Measurements from ENCODE around the gene TP53I13. TPM values are rescaled to one million over a fixed set of nuclear protein-coding genes. Genes with fewer than 3 reads are reported as not detected.

The TP53I13 gene
- total and polyA plus RNA-seq, 2 of the 13 experiments (the other 11 are each of a cell fraction or from before 2014, with no cell fraction given), result 16.9 to 25.7 TPM

GRCh38 chr17:29589524-29590410 is 21.3 kb downstream of the TP53I13 start, which contains the start of gene GIT1 (continued):
- peak; percentile 99 for TF ChIP-seq ZFP91 (CRISPR knock-in tag; IDR thresholded peaks at IDR 0.05; ENCODE audit: borderline replicate concordance)
- TF ChIP-seq SMYD3 (CRISPR knock-in tag; IDR thresholded peaks at IDR 0.05), result no peak
- no peak for TF ChIP-seq CAMTA2 (CRISPR knock-in tag; IDR thresholded peaks at IDR 0.05; ENCODE audit: borderline replicate concordance)
- peak; percentile 30 for TF ChIP-seq GABPA (IDR thresholded peaks at IDR 0.05; ENCODE audit: low read depth, low read length)
- no peak for TF ChIP-seq GABPA (CRISPR knock-in tag; IDR thresholded peaks at IDR 0.05; ENCODE audit: low read depth)
- TF ChIP-seq ZNF740 (CRISPR knock-in tag; IDR thresholded peaks at IDR 0.05), result no peak
- no peak for TF ChIP-seq BATF2 (CRISPR knock-in tag; IDR thresholded peaks at IDR 0.05)
- no peak for TF ChIP-seq HOXD1 (CRISPR knock-in tag; IDR thresholded peaks at IDR 0.05)
- TF ChIP-seq RARA (CRISPR knock-in tag; IDR thresholded peaks at IDR 0.05), result no peak
- TF ChIP-seq ZNF609 (CRISPR knock-in tag; IDR thresholded peaks at IDR 0.05; ENCODE audit: borderline replicate concordance), result 0 out of 2 replicates have a peak, but pooled peaks have one; percentile 18
- TF ChIP-seq ZBTB25 (CRISPR knock-in tag; IDR thresholded peaks at IDR 0.05), result no peak
- TF ChIP-seq PHF21A (CRISPR knock-in tag; IDR thresholded peaks at IDR 0.05), result no peak; the same call in 1 of the 2 replicates
- TF ChIP-seq GPN1 (CRISPR knock-in tag; IDR thresholded peaks at IDR 0.05; ENCODE audit: borderline replicate concordance), result no peak
- TF ChIP-seq ARID4A (CRISPR knock-in tag; IDR thresholded peaks at IDR 0.05; ENCODE audit: borderline replicate concordance), result peak; percentile 30; the same call in 1 of the 2 replicates

All from HepG2 (cell line).